Ishikawa (cell line): ENCODE measurements around the gene ZNF18.

Experiments
- MAX ChIP-seq: IDR thresholded peaks from 2 replicates; pipeline ENCODE4 v1.6.1; 2012
- USF1 ChIP-seq: IDR thresholded peaks from 2 replicates; pipeline ENCODE4 v1.6.1; 2012

- TF ChIP-seq USF1 (no peak), MAX (no peak)
Observed at GRCh38 chr17:12027658-12028057, 30.4 kb upstream of the ZNF18 start.
